ENCODE results near the gene DQX1. TPM values are rescaled to one million over a fixed set of nuclear protein-coding genes. Genes with fewer than 3 reads are reported as not detected.
A peak's percentile ranks its signal among the peaks of the same experiment; 100 is the strongest.

DQX1 gene
- total and polyA plus RNA-seq, 7 donors: 0.19 to 0.27 (median 0.27) TPM; not detected in 4

GRCh38 chr2:74559912-74560311 lies 33.9 kb upstream of the DQX1 start:
- Histone ChIP-seq H3K27me3 (ENCODE audit: insufficient read depth in 3 of 3, low read length in 2 of 3) (peaks cover 0 to 39% (median 11%) of the 10 kb centered on the region in 3 donors), H3K27ac (no peak overlapping the region), H3K4me3 (no peak overlapping the region), H3K36me3 (ENCODE audit: insufficient read depth in 1 of 2, low read depth in 1 of 2) (no peaks in the 10 kb centered on the region), H3K9me3 (no peaks in the 10 kb centered on the region), H3K4me1 (peaks cover 7% of the 10 kb centered on the region)
- ATAC-seq (no peak), DNase-seq (no peak)
- intact Hi-C loops (cut with DNase I): no loop called here
- no peak for TF ChIP-seq CTCF (IDR thresholded peaks at IDR 0.05)
- WGBS, 3 donors: 36 to 47% (median 47%) methylated on average over 5 of the region's 5 CpGs

- DNase-seq (no peak), ATAC-seq (no peak)
- H3K27ac ChIP-seq: no peak overlapping the region
- no peak for TF ChIP-seq CTCF (IDR thresholded peaks at IDR 0.05)
- no peaks in the 10 kb centered on the region for H3K36me3 ChIP-seq (ENCODE audit: insufficient read depth in 1 of 2, low read depth in 1 of 2)
- intact Hi-C loops (cut with DNase I): no loop called here
- H3K27me3 ChIP-seq (ENCODE audit: insufficient read depth in 3 of 3, low read length in 2 of 3): peaks cover 0 to 47% (median 16%) of the 10 kb centered on the region in 3 donors
- 62 to 72% (median 70%) methylated on average over 7 of the region's 7 CpGs for WGBS, 3 donors
- no peaks in the 10 kb centered on the region for H3K9me3 ChIP-seq
- no peak overlapping the region for H3K4me3 ChIP-seq
- H3K4me1 ChIP-seq: peaks cover 10% of the 10 kb centered on the region
Measured at GRCh38 chr2:74558284-74559230, 32.5 kb upstream of the DQX1 start.

- no peak for TF ChIP-seq CTCF (IDR thresholded peaks at IDR 0.05)
- intact Hi-C loops (cut with DNase I): no loop called here
- H3K4me3 ChIP-seq: no peak overlapping the region
- H3K27me3 ChIP-seq (ENCODE audit: insufficient read depth in 3 of 3, low read length in 2 of 3): peaks cover 0 to 54% (median 15%) of the 10 kb centered on the region in 3 donors
- no peak for DNase-seq
- ATAC-seq: no peak
- 86 to 91% (median 88%) methylated on average over 6 of the region's 6 CpGs for WGBS, 3 donors
- H3K36me3 ChIP-seq (ENCODE audit: insufficient read depth in 1 of 2, low read depth in 1 of 2): no peaks in the 10 kb centered on the region
- H3K4me1 ChIP-seq: peaks cover 10% of the 10 kb centered on the region
- H3K27ac ChIP-seq: no peak overlapping the region
- no peaks in the 10 kb centered on the region for H3K9me3 ChIP-seq
Measured at GRCh38 chr2:74556831-74557370, 30.9 kb upstream of the DQX1 start.

- intact Hi-C loops (cut with DNase I): no loop called here
- Histone ChIP-seq H3K4me1 (peaks cover 10% of the 10 kb centered on the region), H3K36me3 (ENCODE audit: insufficient read depth in 1 of 2, low read depth in 1 of 2) (no peaks in the 10 kb centered on the region), H3K27me3 (ENCODE audit: insufficient read depth in 3 of 3, low read length in 2 of 3) (peaks cover 0 to 56% (median 15%) of the 10 kb centered on the region in 3 donors), H3K27ac (no peak overlapping the region), H3K4me3 (peak overlapping the region; percentile 76), H3K9me3 (no peaks in the 10 kb centered on the region)
- WGBS, 3 donors: 80 to 90% (median 82%) methylated on average over 13 to 14 of the region's 14 CpGs
- ATAC-seq: no peak
- no peak for DNase-seq
- TF ChIP-seq CTCF (IDR thresholded peaks at IDR 0.05): no peak
Measured at GRCh38 chr2:74556159-74556558, 30.1 kb upstream of the DQX1 start.

Data from psoas muscle (tissue), 8 donors.